ENCODE data around the gene SLC15A1. TPM values are rescaled to one million over a fixed set of nuclear protein-coding genes. Genes with fewer than 3 reads are reported as not detected.

The SLC15A1 gene
- total RNA-seq, 4 donors from 2014 or later: not detected

- Histone ChIP-seq H3K36me3 (no peaks in the 10 kb centered on the region), H3K9me3 (no peaks in the 10 kb centered on the region)
- WGBS, 2 donors: 59 to 62% methylated on average over 5 of the region's 5 CpGs
These were observed 24.2 kb upstream of the SLC15A1 start for GRCh38 chr13:98776644-98777043.

DNA sequence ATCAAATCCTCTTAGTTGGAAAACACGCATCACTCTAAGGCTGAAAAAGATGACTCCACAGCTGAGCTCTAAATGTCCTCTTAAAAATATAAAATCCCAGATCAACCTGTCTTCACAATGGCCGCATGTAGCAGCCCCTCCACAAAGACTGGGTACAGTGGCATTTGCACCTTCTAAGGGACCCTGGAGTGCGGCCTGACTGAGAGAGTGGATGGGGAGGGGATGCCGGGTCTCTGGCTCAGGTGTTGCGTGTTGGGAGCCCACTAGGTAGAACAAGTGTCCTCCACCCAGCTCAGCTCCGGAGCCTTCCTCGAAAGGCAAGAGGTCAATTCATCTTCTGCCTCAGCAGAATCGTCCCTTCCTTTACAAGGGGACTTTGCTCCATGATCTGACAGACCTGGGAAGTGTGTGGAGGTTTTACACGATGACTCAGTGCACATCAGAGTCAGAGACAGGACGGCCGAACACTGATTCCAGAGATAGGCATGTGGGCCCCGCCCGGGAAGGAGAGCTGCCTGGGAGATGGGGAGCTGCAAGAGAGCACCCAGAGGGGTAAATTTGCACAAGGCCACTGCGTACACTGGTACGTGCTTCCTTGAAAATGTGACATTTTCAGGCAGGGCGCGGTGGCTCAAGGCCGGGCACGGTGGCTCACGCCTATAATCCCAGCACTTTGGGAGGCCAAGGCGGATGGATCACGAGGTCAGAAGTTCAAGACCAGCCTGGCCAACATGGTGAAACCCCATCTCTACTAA lies 23.5 kb upstream of the SLC15A1 start:
- H3K9me3 ChIP-seq: no peaks in the 10 kb centered on the region
- H3K36me3 ChIP-seq: no peaks in the 10 kb centered on the region
- no peak overlapping the region for H3K27ac ChIP-seq
- TF ChIP-seq EP300 (IDR thresholded peaks at IDR 0.05) (no peak), CTCF (IDR thresholded peaks at IDR 0.05) (no peak), POLR2A (IDR thresholded peaks at IDR 0.05) (no peak)
- no peaks in the 10 kb centered on the region for H3K4me1 ChIP-seq
- WGBS, 2 donors: 90 to 92% methylated on average over 20 to 22 of the region's 22 CpGs
- H3K4me3 ChIP-seq: no peak overlapping the region
- no peak for DNase-seq (ENCODE audit: low spot score in 2 of 2)
- no peaks in the 10 kb centered on the region for H3K27me3 ChIP-seq

More at GRCh38 chr13:98776644-98777043, 24.2 kb upstream of the SLC15A1 start:
- H3K4me1 ChIP-seq: no peaks in the 10 kb centered on the region
- H3K27me3 ChIP-seq: no peaks in the 10 kb centered on the region
- no peak for DNase-seq (ENCODE audit: low spot score in 2 of 2)
- H3K4me3 ChIP-seq: no peak overlapping the region
- no peak overlapping the region for H3K27ac ChIP-seq
- TF ChIP-seq EP300 (IDR thresholded peaks at IDR 0.05): no peak
- no peak for TF ChIP-seq POLR2A (IDR thresholded peaks at IDR 0.05)
- TF ChIP-seq CTCF (IDR thresholded peaks at IDR 0.05): no peak

DNA sequence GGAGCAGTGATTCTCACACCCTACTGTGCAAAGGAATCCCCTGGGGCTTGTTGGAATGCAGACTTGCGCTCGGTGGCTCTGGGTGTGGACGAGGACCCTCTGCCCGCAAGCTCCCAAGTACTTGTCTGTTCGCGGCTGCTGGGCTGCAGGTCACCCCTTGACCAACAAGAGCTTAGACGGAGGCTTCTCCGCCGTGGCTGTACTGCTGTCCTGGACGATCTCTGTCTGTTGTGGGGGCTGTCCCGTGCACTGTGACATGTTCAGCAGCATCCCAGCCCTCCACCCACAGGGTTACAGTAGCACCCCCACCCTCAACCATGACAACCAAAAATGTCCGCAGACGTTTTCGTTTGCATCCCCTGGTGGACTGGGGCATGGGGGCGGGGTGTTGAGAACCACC lies 22.9 kb upstream of the SLC15A1 start:
- no peak for TF ChIP-seq POLR2A (IDR thresholded peaks at IDR 0.05)
- no peak for DNase-seq (ENCODE audit: low spot score in 2 of 2)
- H3K9me3 ChIP-seq: no peaks in the 10 kb centered on the region
- no peak overlapping the region for H3K27ac ChIP-seq
- no peaks in the 10 kb centered on the region for H3K4me1 ChIP-seq
- no peaks in the 10 kb centered on the region for H3K27me3 ChIP-seq
- 83 to 90% methylated on average over 14 of the region's 15 CpGs for WGBS, 2 donors
- no peak overlapping the region for H3K4me3 ChIP-seq
- H3K36me3 ChIP-seq: no peaks in the 10 kb centered on the region

DNA sequence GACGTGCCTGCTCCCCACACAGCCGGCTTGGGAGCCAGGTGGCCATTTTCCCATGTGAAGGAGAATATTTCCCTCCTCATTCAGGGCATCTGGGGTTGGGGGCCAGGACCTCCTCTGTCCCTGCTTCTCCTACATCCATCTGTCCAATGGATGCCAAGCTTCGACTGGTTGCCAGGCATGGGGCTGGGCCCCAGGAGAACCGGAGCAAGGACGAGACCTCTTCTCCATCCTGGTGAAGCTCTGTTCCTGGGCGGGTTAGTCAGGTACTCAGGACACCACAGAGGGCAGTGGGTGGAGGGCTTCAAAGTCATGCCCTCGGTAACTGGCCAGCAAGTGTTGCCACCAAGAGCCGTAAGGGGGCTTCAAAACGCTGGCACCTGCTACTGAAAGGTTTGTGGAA lies 22.3 kb upstream of the SLC15A1 start:
- WGBS, 2 donors: 80 to 91% methylated on average over 8 to 9 of the region's 9 CpGs
- Histone ChIP-seq H3K9me3 (no peaks in the 10 kb centered on the region), H3K4me1 (no peaks in the 10 kb centered on the region), H3K27ac (no peak overlapping the region), H3K27me3 (no peaks in the 10 kb centered on the region), H3K36me3 (no peaks in the 10 kb centered on the region), H3K4me3 (no peak overlapping the region)
- no peak for TF ChIP-seq POLR2A (IDR thresholded peaks at IDR 0.05)
- DNase-seq (ENCODE audit: low spot score in 2 of 2): no peak

DNA sequence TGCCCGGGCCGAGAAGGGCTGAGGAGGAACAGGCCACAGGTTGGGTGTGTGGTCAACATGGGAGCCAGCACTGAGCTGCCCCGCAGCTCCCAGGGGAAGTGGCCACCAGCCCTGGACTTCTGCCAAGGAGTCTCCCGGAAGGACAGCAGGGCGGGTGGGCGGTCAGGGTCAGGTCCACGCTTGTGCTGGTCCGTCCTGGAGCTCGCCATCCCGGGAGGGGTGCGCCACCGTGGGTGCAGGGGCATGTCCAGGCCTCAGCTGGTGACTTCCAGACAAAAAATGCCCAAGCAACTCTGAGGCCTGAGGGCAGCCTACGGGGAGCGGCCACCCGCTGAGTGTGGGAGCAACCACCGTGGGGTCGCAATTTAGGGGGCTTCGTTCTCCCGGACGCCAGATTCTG lies 21.4 kb upstream of the SLC15A1 start:
- Histone ChIP-seq H3K4me1 (no peaks in the 10 kb centered on the region), H3K4me3 (no peak overlapping the region), H3K9me3 (no peaks in the 10 kb centered on the region), H3K27me3 (no peaks in the 10 kb centered on the region), H3K36me3 (no peaks in the 10 kb centered on the region), H3K27ac (no peak overlapping the region)
- 84 to 86% methylated on average over 16 to 18 of the region's 20 CpGs for WGBS, 2 donors
- no peak for DNase-seq (ENCODE audit: low spot score in 2 of 2)
- TF ChIP-seq POLR2A (IDR thresholded peaks at IDR 0.05): no peak
- no peak for TF ChIP-seq EP300 (IDR thresholded peaks at IDR 0.05)

- Histone ChIP-seq H3K4me3 (no peak overlapping the region), H3K27me3 (no peaks in the 10 kb centered on the region), H3K4me1 (no peaks in the 10 kb centered on the region), H3K27ac (no peak overlapping the region), H3K36me3 (no peaks in the 10 kb centered on the region), H3K9me3 (no peaks in the 10 kb centered on the region)
- 73 to 80% methylated on average over 9 to 12 of the region's 12 CpGs for WGBS, 2 donors
- TF ChIP-seq EP300 (IDR thresholded peaks at IDR 0.05) (no peak), POLR2A (IDR thresholded peaks at IDR 0.05) (no peak), CTCF (IDR thresholded peaks at IDR 0.05) (no peak)
- DNase-seq (ENCODE audit: low spot score in 2 of 2): no peak
These were observed 20.5 kb upstream of the SLC15A1 start for GRCh38 chr13:98772794-98773452.
